HUES6 (cell line): ENCODE data around the gene DNAH2.

Experiments used
- H3K27ac ChIP-seq: 2 replicates; pipeline ENCODE4 v1.7.0; 2013; ENCODE audit warnings: low read depth, mild to moderate bottlenecking, low read length, inconsistent platforms
- H3K27me3 ChIP-seq: 2 replicates; pipeline ENCODE4 v1.6.1; 2013; ENCODE audit warnings: low read length; ENCODE audit not compliant: control insufficient read depth, insufficient read depth
- H3K36me3 ChIP-seq: 2 replicates; pipeline ENCODE4 v1.6.1; 2013; ENCODE audit warnings: low read length; ENCODE audit not compliant: control insufficient read depth, insufficient read depth
- H3K4me1 ChIP-seq: 2 replicates; pipeline ENCODE4 v1.6.1; 2013; ENCODE audit warnings: low read length; ENCODE audit not compliant: control insufficient read depth, insufficient read depth
- H3K4me3 ChIP-seq: 2 replicates; pipeline ENCODE4 v1.5.1; 2013; ENCODE audit warnings: low read depth, low read length
- H3K9ac ChIP-seq: one replicate; pipeline ENCODE4 v1.6.1; 2013; ENCODE audit warnings: mild to moderate bottlenecking, low read length
- H3K9me3 ChIP-seq: 2 replicates; pipeline ENCODE4 v1.6.1; 2013; ENCODE audit warnings: low read depth, low read length; ENCODE audit not compliant: control insufficient read depth, insufficient read depth

The DNAH2 gene

GRCh38 chr17:7755095-7755890 lies 37.7 kb downstream of the DNAH2 start:
- H3K9ac ChIP-seq = no peak overlapping the region
- peaks cover 7% of the 10 kb centered on the region; the same call in 1 of the 2 replicates for H3K27me3 ChIP-seq

DNA sequence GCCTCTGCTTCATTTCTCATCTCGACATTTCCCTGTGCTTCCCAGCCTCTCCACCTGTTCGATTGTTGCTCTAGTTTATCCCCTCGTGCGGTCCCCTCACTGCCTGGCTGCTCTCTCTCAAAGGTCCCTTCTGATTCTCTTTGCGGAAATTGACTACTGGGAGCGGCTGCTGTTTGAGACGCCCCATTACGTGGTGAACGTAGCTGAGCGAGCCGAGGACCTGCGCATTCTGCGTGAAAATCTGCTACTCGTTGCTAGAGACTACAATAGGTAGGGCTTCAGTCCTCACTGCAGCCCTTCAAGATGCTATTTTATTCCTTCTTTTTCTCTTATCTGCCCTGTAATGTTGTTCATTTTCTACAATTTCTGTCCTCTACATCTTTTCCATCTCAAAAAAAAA lies 39.4 kb downstream of the DNAH2 start:
- Histone ChIP-seq H3K36me3 (no peaks in the 10 kb centered on the region), H3K4me3 (no peak overlapping the region), H3K4me1 (no peaks in the 10 kb centered on the region), H3K27ac (no peak overlapping the region), H3K9me3 (no peaks in the 10 kb centered on the region), H3K27me3 (peaks cover 7% of the 10 kb centered on the region; the same call in 1 of the 2 replicates), H3K9ac (no peak overlapping the region)

More at GRCh38 chr17:7755095-7755890, 37.7 kb downstream of the DNAH2 start:
- H3K36me3 ChIP-seq = no peaks in the 10 kb centered on the region
- H3K4me1 ChIP-seq = no peaks in the 10 kb centered on the region
- no peak overlapping the region for H3K27ac ChIP-seq
- 0 out of 2 replicates have a peak, but pooled peaks cover 1% of the 10 kb centered on the region for H3K9me3 ChIP-seq
- no peak overlapping the region for H3K4me3 ChIP-seq

GRCh38 chr17:7763919-7764318 lies 46.4 kb downstream of the DNAH2 start:
- H3K4me1 ChIP-seq = peaks cover 5% of the 10 kb centered on the region; the same call in 1 of the 2 replicates
- no peak overlapping the region for H3K27ac ChIP-seq
- H3K36me3 ChIP-seq = no peaks in the 10 kb centered on the region
- no peak overlapping the region for H3K4me3 ChIP-seq
- no peak overlapping the region for H3K9ac ChIP-seq
- peaks cover 6% of the 10 kb centered on the region for H3K27me3 ChIP-seq
- H3K9me3 ChIP-seq = peaks cover 5% of the 10 kb centered on the region; the same call in 1 of the 2 replicates

DNA sequence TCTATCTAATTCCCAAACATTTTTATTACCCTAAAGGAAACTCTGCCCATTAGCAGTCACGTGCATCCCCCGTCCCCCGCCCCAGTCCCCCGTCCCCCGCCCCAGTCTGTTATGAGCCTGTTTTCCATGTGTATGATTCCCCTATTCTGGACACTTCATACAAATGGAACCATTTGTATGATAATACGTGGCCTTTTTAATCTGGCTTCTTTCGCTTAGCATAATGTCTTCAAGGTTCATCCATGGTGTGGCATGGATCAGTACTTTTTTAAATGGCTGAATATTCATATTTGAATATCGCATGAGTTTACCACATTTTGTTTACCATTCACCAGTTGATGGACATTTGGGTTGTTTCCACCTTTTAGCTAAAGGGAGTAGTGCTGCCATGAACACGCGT lies 49.5 kb downstream of the DNAH2 start:
- Histone ChIP-seq H3K4me3 (no peak overlapping the region), H3K27ac (no peak overlapping the region), H3K4me1 (peaks cover 5% of the 10 kb centered on the region; the same call in 1 of the 2 replicates), H3K27me3 (no peaks in the 10 kb centered on the region; the same call in 1 of the 2 replicates), H3K9ac (no peak overlapping the region), H3K9me3 (peaks cover 5% of the 10 kb centered on the region; the same call in 1 of the 2 replicates), H3K36me3 (no peaks in the 10 kb centered on the region)

GRCh38 chr17:7767405-7768021 lies 50.0 kb downstream of the DNAH2 start:
- H3K27ac ChIP-seq = no peak overlapping the region
- no peak overlapping the region for H3K9ac ChIP-seq
- H3K27me3 ChIP-seq = no peaks in the 10 kb centered on the region; the same call in 1 of the 2 replicates
- no peak overlapping the region for H3K4me3 ChIP-seq
- H3K9me3 ChIP-seq = peaks cover 5% of the 10 kb centered on the region; the same call in 1 of the 2 replicates
- no peaks in the 10 kb centered on the region for H3K36me3 ChIP-seq
- peaks cover 5% of the 10 kb centered on the region; the same call in 1 of the 2 replicates for H3K4me1 ChIP-seq

DNA sequence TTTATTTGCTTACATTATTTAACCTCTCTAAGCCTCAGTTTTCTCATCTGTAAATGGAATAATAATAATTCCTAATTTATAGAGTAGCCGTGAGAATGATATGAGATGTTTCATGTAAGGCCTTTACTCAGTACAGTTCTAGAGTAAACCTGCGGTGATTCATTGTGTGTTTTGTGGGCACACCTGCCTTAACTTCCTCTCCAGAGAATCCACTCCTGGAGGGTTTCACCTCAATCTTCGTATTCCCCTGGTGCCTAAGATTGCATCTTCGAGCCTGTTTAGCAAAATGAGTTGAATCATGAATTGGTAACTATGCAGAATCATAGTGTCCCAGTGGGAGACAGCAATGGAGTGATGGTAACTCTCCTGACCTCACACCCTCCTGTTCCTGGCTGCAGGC lies 52.3 kb downstream of the DNAH2 start:
- Histone ChIP-seq H3K4me3 (no peak overlapping the region), H3K4me1 (peaks cover 5% of the 10 kb centered on the region; the same call in 1 of the 2 replicates), H3K36me3 (no peaks in the 10 kb centered on the region), H3K27ac (no peak overlapping the region), H3K9ac (no peak overlapping the region), H3K27me3 (no peaks in the 10 kb centered on the region; the same call in 1 of the 2 replicates), H3K9me3 (peaks cover 5% of the 10 kb centered on the region; the same call in 1 of the 2 replicates)

DNA sequence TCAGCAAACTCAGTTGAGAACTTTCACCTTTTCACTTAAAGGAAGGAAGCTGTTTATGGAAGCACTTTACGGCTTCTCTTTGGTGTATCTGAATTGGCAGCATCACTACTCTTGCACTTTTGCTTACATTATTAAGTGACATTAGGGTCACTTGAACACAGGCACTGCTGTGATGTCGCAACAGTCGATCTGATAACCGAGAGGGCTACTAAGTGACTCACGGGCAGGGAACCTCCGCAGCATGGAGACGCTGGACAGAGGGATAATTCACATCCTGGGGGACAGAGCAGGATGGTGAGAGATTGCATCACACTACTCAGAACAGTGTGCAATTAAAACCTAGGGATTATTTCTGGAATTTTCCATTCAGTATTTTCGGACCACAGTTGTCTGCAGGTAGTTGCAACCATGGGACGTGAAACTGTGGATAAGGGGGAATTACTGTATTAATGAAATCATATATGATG lies 56.5 kb downstream of the DNAH2 start:
- Histone ChIP-seq H3K27ac (no peak overlapping the region), H3K27me3 (no peaks in the 10 kb centered on the region)

GRCh38 chr17:7775051-7775450 lies 57.5 kb downstream of the DNAH2 start:
- H3K9me3 ChIP-seq = no peaks in the 10 kb centered on the region
- no peak overlapping the region for H3K9ac ChIP-seq
- no peak overlapping the region for H3K27ac ChIP-seq
- no peak overlapping the region for H3K4me3 ChIP-seq
- no peaks in the 10 kb centered on the region for H3K36me3 ChIP-seq
- no peaks in the 10 kb centered on the region for H3K4me1 ChIP-seq
- H3K27me3 ChIP-seq = no peaks in the 10 kb centered on the region; the same call in 1 of the 2 replicates

More for the DNA sequence above, 56.5 kb downstream of the DNAH2 start:
- Histone ChIP-seq H3K4me1 (no peaks in the 10 kb centered on the region), H3K9me3 (no peaks in the 10 kb centered on the region), H3K4me3 (no peak overlapping the region), H3K36me3 (no peaks in the 10 kb centered on the region), H3K9ac (no peak overlapping the region)

GRCh38 chr17:7777017-7777416 lies 59.5 kb downstream of the DNAH2 start:
- Histone ChIP-seq H3K4me3 (no peak overlapping the region), H3K9me3 (no peaks in the 10 kb centered on the region), H3K36me3 (no peaks in the 10 kb centered on the region), H3K4me1 (no peaks in the 10 kb centered on the region), H3K9ac (no peak overlapping the region), H3K27ac (no peak overlapping the region), H3K27me3 (no peaks in the 10 kb centered on the region; the same call in 1 of the 2 replicates)

GRCh38 chr17:7780736-7781135 lies 63.2 kb downstream of the DNAH2 start:
- H3K27ac ChIP-seq = no peak overlapping the region
- H3K9me3 ChIP-seq = no peaks in the 10 kb centered on the region
- H3K27me3 ChIP-seq = no peaks in the 10 kb centered on the region; the same call in 1 of the 2 replicates
- H3K9ac ChIP-seq = no peak overlapping the region
- no peaks in the 10 kb centered on the region for H3K4me1 ChIP-seq
- H3K4me3 ChIP-seq = no peak overlapping the region
- no peaks in the 10 kb centered on the region for H3K36me3 ChIP-seq

GRCh38 chr17:7781429-7781828 lies 63.9 kb downstream of the DNAH2 start:
- H3K27me3 ChIP-seq = no peaks in the 10 kb centered on the region; the same call in 1 of the 2 replicates
- no peaks in the 10 kb centered on the region for H3K36me3 ChIP-seq

More at GRCh38 chr17:7781429-7781828, 63.9 kb downstream of the DNAH2 start:
- Histone ChIP-seq H3K4me1 (no peaks in the 10 kb centered on the region), H3K4me3 (no peak overlapping the region), H3K9me3 (no peaks in the 10 kb centered on the region), H3K9ac (no peak overlapping the region), H3K27ac (no peak overlapping the region)
